HepG2 (cell line): ENCODE data around the gene ANKRD52. TPM values are rescaled to one million over a fixed set of nuclear protein-coding genes. Genes with fewer than 3 reads are reported as not detected.

Experiments
- ATAC-seq: fragments of 200-7000 bp; cut with Tn5 transposase; 3 replicates; pipeline ENCODE4 v1.9.1; 2020; ENCODE audit warnings: mild to moderate bottlenecking, moderate library complexity
- BruUV-seq: library from RNA; stranded (reverse); fragments of 400-500 nt; replicated peaks from 2 replicates; lab custom pipeline; 2021; lab: Mats Ljungman, UMichigan
- CTCF ChIA-PET: fragments of 300-600 bp; formaldehyde crosslinking; extraction: SDS; loops from one replicate; lab custom pipeline; 2021; ENCODE audit warnings: low total read pairs, inconsistent platforms, low intra/inter-chr PET ratio; lab: Yijun Ruan, JAX
- POLR2A ChIA-PET: fragments of 350-600 bp; sonication (Branson Sonifier 250); formaldehyde crosslinking; loops from one replicate; lab custom pipeline; 2020; ENCODE audit warnings: antibody characterized with exemption, inconsistent platforms; lab: Yijun Ruan, JAX
- DNase-seq: peaks from one replicate; pipeline ENCODE4 v3.0.0-alpha.2; 2015; ENCODE audit warnings: low spot score
- FAIRE-seq: peaks from 3 replicates; lab custom pipeline; 2011; peaks lifted over from hg19 to GRCh38; lab: Jason Lieb, UNC
- H2AFZ ChIP-seq: one replicate; pipeline ENCODE4 v1.6.1; 2011; ENCODE audit warnings: low read length, inconsistent platforms
- H3K27ac ChIP-seq: fragments of 300-600 bp; 3 replicates; pipeline ENCODE4 v1.8.0; 2011; ENCODE audit warnings: mixed run types, mild to moderate bottlenecking, mixed read lengths, low read length, inconsistent platforms; ENCODE audit not compliant: insufficient read depth; ENCODE audit errors: extremely low read length
- H3K27me3 ChIP-seq, 2 experiments: fragments of 200-600 bp in 1 of 2; 2 replicates in 1 of 2; 3 replicates in 1 of 2; pipeline versions ENCODE4 v1.6.0 to v1.8.0; 2011; ENCODE audit warnings: low read length in 2 of 2, mild to moderate bottlenecking in 2 of 2, moderate library complexity in 2 of 2, inconsistent platforms in 1 of 2; ENCODE audit not compliant: insufficient read depth in 2 of 2, control insufficient read depth in 1 of 2
- H3K36me3 ChIP-seq, 2 experiments: fragments of 200-600 bp in 1 of 2; replicated peaks in 1 of 2; 2 replicates in 1 of 2; 3 replicates in 1 of 2; pipeline versions ENCODE4 v1.5.1 to v1.8.0; 2011; ENCODE audit warnings: low read length in 2 of 2, inconsistent platforms in 1 of 2; ENCODE audit not compliant: insufficient read depth in 2 of 2, control insufficient read depth in 1 of 2
- H3K4me1 ChIP-seq: 2 replicates; pipeline ENCODE4 v1.5.1; 2012; ENCODE audit warnings: low read length, inconsistent platforms; ENCODE audit not compliant: insufficient read depth
- H3K4me2 ChIP-seq: 2 replicates; pipeline ENCODE4 v1.6.0; 2011; ENCODE audit warnings: low read depth, low read length, inconsistent platforms
- H3K4me3 ChIP-seq, 3 experiments: fragments of 200-600 bp in 1 of 3; sonication (generic), shearing (Covaris generic) in 1 of 3; replicated peaks in 1 of 3; 2 replicates each; pipeline ENCODE4 v1.5.1; 2011 to 2016; ENCODE audit warnings: low read length in 3 of 3, inconsistent platforms in 2 of 3, low read depth in 2 of 3, mild to moderate bottlenecking in 2 of 3, control low read depth in 1 of 3, mixed read lengths in 1 of 3; ENCODE audit not compliant: insufficient read depth in 1 of 3
- H3K79me2 ChIP-seq: one replicate; pipeline ENCODE4 v1.6.1; 2011; ENCODE audit warnings: low read length, inconsistent platforms; ENCODE audit not compliant: insufficient read depth
- H3K9ac ChIP-seq: 2 replicates; pipeline ENCODE4 v1.6.0; 2011; ENCODE audit warnings: mild to moderate bottlenecking, low read depth, low read length, inconsistent platforms; ENCODE audit not compliant: insufficient read depth
- H3K9me3 ChIP-seq: 2 replicates; pipeline ENCODE4 v1.5.1; 2012; ENCODE audit warnings: mild to moderate bottlenecking, low read length
- H4K20me1 ChIP-seq: 2 replicates; pipeline ENCODE4 v1.6.0; 2011; ENCODE audit warnings: inconsistent platforms, mild to moderate bottlenecking, low read length, moderate library complexity; ENCODE audit not compliant: insufficient read depth
- HHEX ChIP-seq: IDR thresholded peaks from 2 replicates; pipeline ENCODE4 v1.6.1; 2016; ENCODE audit warnings: control low read depth
- KLF9 ChIP-seq: IDR thresholded peaks from 2 replicates; pipeline ENCODE4 v1.6.1; 2016; ENCODE audit warnings: low read depth
- POLR2A ChIP-seq, 2 experiments: IDR thresholded peaks; 2 replicates each; pipeline ENCODE4 v1.6.1; 2011; ENCODE audit warnings: low read depth in 2 of 2, low read length in 2 of 2, mild to moderate bottlenecking in 1 of 2, moderate library complexity in 1 of 2; ENCODE audit not compliant: insufficient read depth in 1 of 2
- THAP9 ChIP-seq: sonication (generic); formaldehyde crosslinking; IDR thresholded peaks from 2 replicates; pipeline ENCODE4; 2020; ENCODE audit warnings: missing genetic modification reagents, mild to moderate bottlenecking, borderline replicate concordance
- XBP1 ChIP-seq: sonication (generic); formaldehyde crosslinking; IDR thresholded peaks from 2 replicates; pipeline ENCODE4 v1.5.0; 2020; ENCODE audit warnings: missing genetic modification reagents
- ZNF160 ChIP-seq: sonication (generic); formaldehyde crosslinking; IDR thresholded peaks from 2 replicates; pipeline ENCODE4 v1.8.0; 2022; ENCODE audit warnings: mild to moderate bottlenecking, inconsistent platforms, missing genetic modification reagents
- ZNF20 ChIP-seq: sonication (generic); formaldehyde crosslinking; IDR thresholded peaks from 2 replicates; pipeline ENCODE4 v1.4.0; 2020; ENCODE audit warnings: mild to moderate bottlenecking, moderate library complexity, missing genetic modification reagents
- ZNF512 ChIP-seq: sonication (generic); formaldehyde crosslinking; IDR thresholded peaks from 2 replicates; pipeline ENCODE4 v1.4.0; 2020; ENCODE audit warnings: mild to moderate bottlenecking, missing genetic modification reagents
- ZNF75D ChIP-seq: sonication (generic); formaldehyde crosslinking; IDR thresholded peaks from 2 replicates; pipeline ENCODE4 v1.8.1; 2023; ENCODE audit warnings: missing genetic modification reagents, mild to moderate bottlenecking, borderline replicate concordance
- ZNF841 ChIP-seq: sonication (generic); formaldehyde crosslinking; IDR thresholded peaks from 2 replicates; pipeline ENCODE4 v1.8.1; 2023; ENCODE audit warnings: missing genetic modification reagents, borderline replicate concordance
- WGBS: methylation state at CpG from one replicate; pipeline ENCODE4 v1.1.6; 2017; ENCODE audit warnings: low lambda C conversion rate; 5-methylcytosine and 5-hydroxymethylcytosine counted together
- in situ Hi-C: cut with HindIII; loops from 2 replicates; pipeline ENCODE4 v1.10.0; 2017; ENCODE audit warnings: low pct_unique_long_range_greater_than_20kb; ENCODE audit not compliant: extremely low pct_ligation_motif_present
- intact Hi-C: fragments of 100-400 bp; cut with micrococcal nuclease; formaldehyde crosslinking; loops from one replicate; pipeline ENCODE4 v1.10.0; 2022; ENCODE audit not compliant: unreplicated experiment
- polyA plus RNA-seq, 8 experiments: library from polyadenylated mRNA; depleted of rRNA in 3 of 8; stranded (reverse) in 7 of 8; unstranded in 1 of 8; fragments of >200 nt; fragmentation: Illumina TruSeq in 4 of 8; extraction: Trizol in 4 of 8; gene quantifications; 2 replicates each; pipeline versions ENCODE4 v1.2.1 to v1.2.3, GENCODE V29; 2011 to 2016; ENCODE audit warnings: low read depth in 4 of 8, missing spikeins in 1 of 8, mixed read lengths in 1 of 8; ENCODE audit not compliant: insufficient read depth in 1 of 8
- total RNA-seq, 5 experiments: library from RNA; depleted of rRNA; stranded (reverse); fragments of >200 nt; fragmentation: Illumina TruSeq; extraction: Trizol; gene quantifications; 2 replicates each; pipeline ENCODE4 v1.2.3, GENCODE V29; 2016; ENCODE audit warnings: low read depth in 1 of 5

The ANKRD52 gene
- total and polyA plus RNA-seq, 2 of the 13 experiments (the other 11 are each of a cell fraction or from before 2014, with no cell fraction given) = 7.8 to 9.2 TPM

GRCh38 chr12:56212361-56212760 lies 45.8 kb downstream of the ANKRD52 start:
- FAIRE-seq (no peak), DNase-seq (no peak), ATAC-seq (no peak)
- WGBS = 100% methylated on average over 1 of the region's 1 CpG
- BruUV-seq = no TSS peak
- POLR2A ChIA-PET = interaction anchor here (1.6 kb wide), 1 partner anchor 8 kb away, joined by 4 read pairs; no protein-coding TSS in a partner anchor
- Histone ChIP-seq H3K4me1 (no peaks in the 10 kb centered on the region), H3K4me2 (no peak overlapping the region), H3K79me2 (no peaks in the 10 kb centered on the region), H3K27me3 (no peaks in the 10 kb centered on the region), H3K36me3 (peaks cover 20 to 64% of the 10 kb centered on the region in 2 experiments), H3K4me3 (no peak overlapping the region), H3K9ac (no peak overlapping the region), H4K20me1 (no peaks in the 10 kb centered on the region), H3K27ac (no peak overlapping the region), H2AFZ (no peak overlapping the region), H3K9me3 (no peaks in the 10 kb centered on the region)
- intact Hi-C loops = no loop called here
- no peak for TF ChIP-seq ZNF75D (CRISPR knock-in tag)
- TF ChIP-seq XBP1 (CRISPR knock-in tag) = no peak
- TF ChIP-seq ZNF20 (CRISPR knock-in tag) = no peak
- no peak for TF ChIP-seq ZNF512 (CRISPR knock-in tag)
- no peak for TF ChIP-seq HHEX
- TF ChIP-seq ZNF160 (CRISPR knock-in tag) = no peak
- no peak for TF ChIP-seq THAP9 (CRISPR knock-in tag)
- TF ChIP-seq ZNF841 (CRISPR knock-in tag) = no peak
- TF ChIP-seq POLR2A (IDR thresholded peaks at IDR 0.05; ENCODE audit: insufficient read depth in 1 of 2, low read depth in 2 of 2, low read length in 2 of 2) = no peak
- TF ChIP-seq KLF9 (CRISPR knock-in tag) = no peak
- CTCF ChIA-PET = no interaction called here
- in situ Hi-C loops = no loop called here
